NCI-H2107 treated with DMSO at 0.1 percent for 48 hours (cell line): ENCODE measurements around the gene CDK5RAP2.

Source experiments
- DNase-seq: peaks from one replicate; lab custom pipeline; 2025; ENCODE audit not compliant: unreplicated experiment; lab: John Stamatoyannopoulos, UW

The CDK5RAP2 gene

GRCh38 chr9:120386390-120387131, 193.4 kb downstream of the CDK5RAP2 start:
- peak; percentile 64 for DNase-seq

- DNase-seq: no peak
These were observed 194.2 kb downstream of the CDK5RAP2 start for GRCh38 chr9:120385606-120386389.

GRCh38 chr9:120384925-120385272, 195.1 kb downstream of the CDK5RAP2 start:
- no peak for DNase-seq

GRCh38 chr9:120383999-120384924, 195.7 kb downstream of the CDK5RAP2 start:
- DNase-seq: no peak

GRCh38 chr9:120383611-120383998, 196.4 kb downstream of the CDK5RAP2 start:
- no peak for DNase-seq

GRCh38 chr9:120382453-120382852, 197.5 kb downstream of the CDK5RAP2 start:
- no peak for DNase-seq

GRCh38 chr9:120381839-120382238, 198.1 kb downstream of the CDK5RAP2 start:
- no peak for DNase-seq

- no peak for DNase-seq
These were observed 200.4 kb downstream of the CDK5RAP2 start for GRCh38 chr9:120379611-120380010.

- no peak for DNase-seq
These were observed 201.3 kb downstream of the CDK5RAP2 start for GRCh38 chr9:120378680-120379079.

- no peak for DNase-seq
These were observed 202.5 kb downstream of the CDK5RAP2 start for GRCh38 chr9:120377268-120378159.

GRCh38 chr9:120376101-120376500, 203.9 kb downstream of the CDK5RAP2 start:
- no peak for DNase-seq

- no peak for DNase-seq
These were observed 204.7 kb downstream of the CDK5RAP2 start for GRCh38 chr9:120375316-120375715.

- DNase-seq: no peak
These were observed 205.2 kb downstream of the CDK5RAP2 start for GRCh38 chr9:120374817-120375216.

GRCh38 chr9:120374239-120374638, 205.7 kb downstream of the CDK5RAP2 start:
- DNase-seq: no peak

- DNase-seq: no peak
These were observed 207.9 kb downstream of the CDK5RAP2 start for GRCh38 chr9:120372040-120372439.

- DNase-seq: no peak
These were observed 210.3 kb downstream of the CDK5RAP2 start for GRCh38 chr9:120369608-120370220.

GRCh38 chr9:120368799-120369198, 211.2 kb downstream of the CDK5RAP2 start:
- no peak for DNase-seq

GRCh38 chr9:120366644-120367019, 213.3 kb downstream of the CDK5RAP2 start:
- DNase-seq: no peak

GRCh38 chr9:120365386-120365785, 214.6 kb downstream of the CDK5RAP2 start:
- DNase-seq: no peak

GRCh38 chr9:120363697-120364096, 216.3 kb downstream of the CDK5RAP2 start:
- DNase-seq: no peak
